Amygdala (tissue), 56 donors: ENCODE measurements around the gene UGDH.
"Not testable (repeated sequence)": the region's sequence is repeated elsewhere in the genome, so short reads cannot be mapped to it uniquely, and the experiment has no call there.

Experiments
- DNase-seq, 56 donors: peaks; one replicate each; lab custom pipeline; 2025; lab: John Stamatoyannopoulos, UW

Gene UGDH

GRCh38 chr4:39497909-39498726 lies 29.1 kb downstream of the UGDH start:
- DNase-seq = no peak

- no peak for DNase-seq
Measured at GRCh38 chr4:39495446-39496213, 31.6 kb downstream of the UGDH start.

- DNase-seq = no peak
Measured at GRCh38 chr4:39494354-39494753, 32.9 kb downstream of the UGDH start.

- DNase-seq = no peak
Measured at GRCh38 chr4:39490322-39490721, 36.9 kb downstream of the UGDH start.

- DNase-seq = no peak
Measured at GRCh38 chr4:39486221-39486804, 40.9 kb downstream of the UGDH start.

- no peak for DNase-seq
Measured at GRCh38 chr4:39484582-39485272, 42.5 kb downstream of the UGDH start.

- DNase-seq = no peak
Measured at GRCh38 chr4:39480902-39481695, 46.1 kb downstream of the UGDH start.

- no peak for DNase-seq
Measured at GRCh38 chr4:39480251-39480650, 47.0 kb downstream of the UGDH start.

- DNase-seq = no peak
Measured at GRCh38 chr4:39476187-39476895, 50.9 kb downstream of the UGDH start.

GRCh38 chr4:39472396-39472795 lies 54.8 kb downstream of the UGDH start:
- no peak for DNase-seq

- DNase-seq = no peak
Measured at GRCh38 chr4:39470402-39470801, 56.8 kb downstream of the UGDH start.

GRCh38 chr4:39469429-39470077 lies 57.7 kb downstream of the UGDH start:
- peak in 9 of 56 donors; percentile 2 to 52 (median 11) for DNase-seq

- no peak for DNase-seq
Measured at GRCh38 chr4:39467464-39467863, 59.8 kb downstream of the UGDH start.

GRCh38 chr4:39466747-39467146 lies 60.5 kb downstream of the UGDH start:
- DNase-seq = no peak

GRCh38 chr4:39464886-39465501 lies 62.2 kb downstream of the UGDH start:
- DNase-seq = no peak

GRCh38 chr4:39458505-39459300 lies 68.5 kb downstream of the UGDH start, which contains the start of the genes LIAS and RPL9:
Gene LIAS, plus strand, starts transcription at chr4:39459056. Its CDS starts 62 bp downstream, at chr4:39459118.
Gene RPL9, minus strand, starts transcription at chr4:39458922. Its CDS starts 483 bp downstream, at chr4:39458439.
- peak; percentile 68 to 98 (median 88) for DNase-seq

- not testable (repeated sequence) for DNase-seq
Measured at GRCh38 chr4:39458161-39458504, 69.1 kb downstream of the UGDH start.
